Endodermal cell (in vitro differentiated cells): ENCODE data around the gene TOM1L2. TPM values are rescaled to one million over a fixed set of nuclear protein-coding genes. Genes with fewer than 3 reads are reported as not detected.

Experiments used
- DNase-seq: peaks from one replicate; pipeline ENCODE4 v3.0.0-alpha.2; 2017
- H3K27ac ChIP-seq: 2 replicates; pipeline ENCODE4 v1.5.1; 2013; ENCODE audit warnings: mild to moderate bottlenecking, low read depth, low read length, moderate library complexity
- H3K27me3 ChIP-seq: 2 replicates; pipeline ENCODE4 v1.6.1; 2013; ENCODE audit warnings: mild to moderate bottlenecking, low read length, moderate library complexity; ENCODE audit not compliant: insufficient read depth, control insufficient read depth, poor library complexity, severe bottlenecking
- H3K36me3 ChIP-seq: 2 replicates; pipeline ENCODE4 v1.7.0; 2013; ENCODE audit warnings: mild to moderate bottlenecking, low read length, moderate library complexity; ENCODE audit not compliant: control insufficient read depth, insufficient read depth
- H3K4me1 ChIP-seq: one replicate; pipeline ENCODE4 v1.7.0; 2013; ENCODE audit warnings: low read length; ENCODE audit not compliant: control insufficient read depth, insufficient read depth
- H3K4me3 ChIP-seq: 2 replicates; pipeline ENCODE4 v1.5.1; 2013; ENCODE audit warnings: mild to moderate bottlenecking, low read length, moderate library complexity
- H3K9ac ChIP-seq: 2 replicates; pipeline ENCODE4 v1.6.1; 2013; ENCODE audit warnings: mild to moderate bottlenecking, low read length, moderate library complexity; ENCODE audit not compliant: poor library complexity, severe bottlenecking; ENCODE audit errors: extremely low read depth
- H3K9me3 ChIP-seq: 2 replicates; pipeline ENCODE4 v1.6.1; 2013; ENCODE audit warnings: mild to moderate bottlenecking, low read length, moderate library complexity; ENCODE audit not compliant: control insufficient read depth
- H3K27ac Mint-ChIP-seq: 2 replicates; pipeline ENCODE4 v1.8.0; 2020; ENCODE audit warnings: mixed read lengths
- H3K27me3 Mint-ChIP-seq: 2 replicates; pipeline ENCODE4 v1.8.0; 2021; ENCODE audit warnings: mild to moderate bottlenecking, mixed read lengths; ENCODE audit not compliant: insufficient read depth
- H3K36me3 Mint-ChIP-seq: 2 replicates; pipeline ENCODE4 v1.8.0; 2020; ENCODE audit warnings: low read depth, mixed read lengths
- H3K4me1 Mint-ChIP-seq: 2 replicates; pipeline ENCODE4 v1.8.0; 2020; ENCODE audit warnings: mixed read lengths
- H3K4me3 Mint-ChIP-seq: 2 replicates; pipeline ENCODE4 v1.8.0; 2020; ENCODE audit warnings: mild to moderate bottlenecking, moderate library complexity, mixed read lengths
- H3K9me3 Mint-ChIP-seq: 2 replicates; pipeline ENCODE4 v1.8.0; 2020; ENCODE audit warnings: mild to moderate bottlenecking, mixed read lengths
- WGBS, 2 experiments: methylation state at CpG; one replicate each; pipeline versions ENCODE4 v1.1.5 to v1.1.7; 2013; ENCODE audit warnings: missing lambda C conversion rate in 2 of 2, mixed read lengths in 1 of 2; ENCODE audit not compliant: insufficient coverage in 1 of 2, insufficient read length in 1 of 2; 5-methylcytosine and 5-hydroxymethylcytosine counted together
- total RNA-seq, 2 donors: library from RNA; stranded (reverse); fragmentation: NEBNext Ultra II Directional in 1 of 2; extraction: Animal tissue kit (Norgen Biotek cat#: 25700) in 1 of 2; gene quantifications; 2 replicates in 1 of 2; 3 replicates in 1 of 2; pipeline ENCODE4 v1.2.1, GENCODE V29; 2021
- TF ChIP-seq, protein P1 (sequence below): fragments of 200-600 bp; sonication (generic); conservative IDR thresholded peaks from 2 replicates; pipeline ENCODE4 v1.5.0; 2021; ENCODE audit warnings: antibody characterized with exemption, mild to moderate bottlenecking

TOM1L2 gene
- total RNA-seq, 2 donors from 2014 or later: 10.2 to 11.5 TPM

DNA sequence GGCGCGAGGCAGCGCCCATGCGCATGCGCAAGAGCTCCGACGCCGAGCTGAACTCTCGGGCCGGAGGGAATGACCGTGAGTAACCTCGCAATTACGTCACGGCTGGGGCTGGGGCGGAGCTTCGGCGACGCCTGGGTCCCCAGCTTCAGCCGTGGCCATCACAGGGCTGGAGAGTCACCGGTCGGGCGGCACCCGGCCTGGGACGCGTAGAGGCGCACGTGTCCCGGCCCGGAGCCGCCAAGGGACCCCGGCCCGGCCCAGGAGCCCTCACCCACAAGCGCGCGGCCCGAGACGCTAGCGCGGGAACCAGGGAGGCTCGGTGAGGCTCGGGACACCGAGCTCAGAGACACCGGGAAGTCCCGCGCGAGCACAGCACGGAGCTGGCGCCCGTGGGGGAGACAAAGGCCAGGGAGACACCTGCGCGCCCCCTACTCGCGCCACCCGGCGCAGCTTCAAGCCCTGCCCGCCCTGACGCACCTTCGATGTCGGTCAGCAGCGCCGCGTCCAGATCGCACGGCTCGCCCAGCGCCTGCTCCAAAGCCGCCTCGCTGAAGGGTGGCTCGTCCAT, 135.9 kb downstream of the TOM1L2 start:
- H3K9me3 ChIP-seq: no peaks in the 10 kb centered on the region
- TF ChIP-seq, protein P1, sequence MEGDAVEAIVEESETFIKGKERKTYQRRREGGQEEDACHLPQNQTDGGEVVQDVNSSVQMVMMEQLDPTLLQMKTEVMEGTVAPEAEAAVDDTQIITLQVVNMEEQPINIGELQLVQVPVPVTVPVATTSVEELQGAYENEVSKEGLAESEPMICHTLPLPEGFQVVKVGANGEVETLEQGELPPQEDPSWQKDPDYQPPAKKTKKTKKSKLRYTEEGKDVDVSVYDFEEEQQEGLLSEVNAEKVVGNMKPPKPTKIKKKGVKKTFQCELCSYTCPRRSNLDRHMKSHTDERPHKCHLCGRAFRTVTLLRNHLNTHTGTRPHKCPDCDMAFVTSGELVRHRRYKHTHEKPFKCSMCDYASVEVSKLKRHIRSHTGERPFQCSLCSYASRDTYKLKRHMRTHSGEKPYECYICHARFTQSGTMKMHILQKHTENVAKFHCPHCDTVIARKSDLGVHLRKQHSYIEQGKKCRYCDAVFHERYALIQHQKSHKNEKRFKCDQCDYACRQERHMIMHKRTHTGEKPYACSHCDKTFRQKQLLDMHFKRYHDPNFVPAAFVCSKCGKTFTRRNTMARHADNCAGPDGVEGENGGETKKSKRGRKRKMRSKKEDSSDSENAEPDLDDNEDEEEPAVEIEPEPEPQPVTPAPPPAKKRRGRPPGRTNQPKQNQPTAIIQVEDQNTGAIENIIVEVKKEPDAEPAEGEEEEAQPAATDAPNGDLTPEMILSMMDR: no peak
- H3K4me3 Mint-ChIP-seq: peak overlapping the region; percentile 74
- H3K36me3 Mint-ChIP-seq: peaks cover 15% of the 10 kb centered on the region
- peak; percentile 100 for DNase-seq
- no peaks in the 10 kb centered on the region for H3K9me3 Mint-ChIP-seq
- peak overlapping the region; percentile 93 for H3K9ac ChIP-seq
- peaks cover 12% of the 10 kb centered on the region for H3K4me1 ChIP-seq
- H3K27ac ChIP-seq: peak overlapping the region; percentile 90
- no peaks in the 10 kb centered on the region for H3K27me3 Mint-ChIP-seq
- H3K4me1 Mint-ChIP-seq: peaks cover 43% of the 10 kb centered on the region
- peaks cover 15% of the 10 kb centered on the region for H3K36me3 ChIP-seq
- no peaks in the 10 kb centered on the region for H3K27me3 ChIP-seq
- WGBS, 2 experiments: 0% methylated on average over 41 to 69 of the region's 69 CpGs
- peak overlapping the region; percentile 75 for H3K27ac Mint-ChIP-seq
- peak overlapping the region; percentile 83 for H3K4me3 ChIP-seq

DNA sequence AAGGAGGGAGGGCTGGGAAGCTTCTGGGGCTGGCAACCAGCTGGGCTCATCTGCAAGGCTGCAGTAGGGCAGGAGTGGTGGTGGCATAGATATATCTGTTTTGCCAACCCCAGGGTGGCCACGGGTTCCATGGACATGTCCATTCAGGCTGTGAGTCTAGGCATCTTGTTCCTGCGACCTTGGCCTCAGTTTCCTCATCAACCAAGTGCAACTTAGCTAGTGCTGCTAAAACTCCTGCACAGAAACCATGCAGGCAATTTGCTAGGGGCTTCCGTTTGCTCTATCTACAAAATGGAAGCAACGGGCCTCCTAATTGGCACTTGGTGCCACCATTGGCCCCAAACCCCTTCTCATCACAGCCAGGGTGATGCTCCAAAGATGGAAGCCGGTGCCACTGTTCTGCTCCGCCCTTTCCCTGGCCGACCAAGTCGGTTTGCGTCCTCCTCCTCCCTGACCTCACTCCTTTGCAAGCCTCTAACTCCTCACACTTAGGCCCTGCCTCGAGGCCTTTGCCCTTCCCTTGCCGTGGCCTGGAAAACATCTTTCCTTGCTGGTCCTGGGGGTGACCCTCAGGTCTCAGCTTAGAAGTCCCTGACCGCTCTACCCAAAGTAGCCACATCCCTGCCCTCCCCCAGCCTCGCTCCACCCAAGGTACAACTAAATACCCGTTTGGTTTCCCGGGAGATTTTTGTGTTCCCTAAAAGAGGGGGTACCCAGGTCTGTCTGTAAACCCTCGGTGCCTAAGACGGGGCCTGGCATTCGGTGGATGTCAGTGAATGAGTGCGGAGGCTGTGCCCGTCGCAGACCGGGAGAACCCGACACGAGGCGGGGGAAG, 136.6 kb downstream of the TOM1L2 start:
- WGBS, 2 experiments: 37 to 39% methylated on average over 17 to 25 of the region's 25 CpGs
- H3K36me3 Mint-ChIP-seq: peaks cover 18% of the 10 kb centered on the region
- H3K27me3 ChIP-seq: no peaks in the 10 kb centered on the region
- peak overlapping the region; percentile 75 for H3K27ac Mint-ChIP-seq
- peaks cover 43% of the 10 kb centered on the region for H3K4me1 Mint-ChIP-seq
- no peak overlapping the region for H3K27ac ChIP-seq
- H3K4me3 Mint-ChIP-seq: peak overlapping the region; percentile 74
- no peak for DNase-seq
- no peaks in the 10 kb centered on the region for H3K9me3 Mint-ChIP-seq
- peak overlapping the region; percentile 93 for H3K9ac ChIP-seq
- peak overlapping the region; percentile 83 for H3K4me3 ChIP-seq
- TF ChIP-seq, protein P1: no peak
- H3K27me3 Mint-ChIP-seq: no peaks in the 10 kb centered on the region
- no peaks in the 10 kb centered on the region for H3K9me3 ChIP-seq
- H3K36me3 ChIP-seq: peaks cover 22% of the 10 kb centered on the region
- H3K4me1 ChIP-seq: peaks cover 12% of the 10 kb centered on the region

GRCh38 chr17:17834974-17835373, 137.2 kb downstream of the TOM1L2 start:
- Mint-ChIP-seq H3K4me1 (peaks cover 43% of the 10 kb centered on the region), H3K27me3 (no peaks in the 10 kb centered on the region), H3K36me3 (peaks cover 18% of the 10 kb centered on the region), H3K9me3 (no peaks in the 10 kb centered on the region), H3K4me3 (peak overlapping the region; percentile 74), H3K27ac (no peak overlapping the region)
- Histone ChIP-seq H3K9ac (no peak overlapping the region), H3K9me3 (no peaks in the 10 kb centered on the region), H3K4me3 (peak overlapping the region; percentile 83), H3K27me3 (no peaks in the 10 kb centered on the region), H3K4me1 (peaks cover 12% of the 10 kb centered on the region), H3K36me3 (peaks cover 22% of the 10 kb centered on the region), H3K27ac (no peak overlapping the region)
- DNase-seq: no peak
- WGBS, 2 experiments: 96 to 100% methylated on average over 2 to 4 of the region's 4 CpGs
- TF ChIP-seq, protein P1: no peak
